ENCODE data around the gene RAPGEF2. TPM values are rescaled to one million over a fixed set of nuclear protein-coding genes. Genes with fewer than 3 reads are reported as not detected.
A peak's percentile ranks its signal among the peaks of the same experiment; 100 is the strongest.

Gene RAPGEF2
- total and polyA plus RNA-seq, 2 donors (not counting 3 experiments of a cell fraction or from before 2014, with no cell fraction given) = 28.7 to 55.2 TPM

- H4K20me1 ChIP-seq (replicated peaks; ENCODE audit: control insufficient read depth, extremely low read depth, insufficient read depth, low read length) = no peaks in the 10 kb centered on the region
- H3K9ac ChIP-seq (replicated peaks; ENCODE audit: extremely low read depth, insufficient read depth, low read length) = peak overlapping the region; percentile 66
- H3K9me3 ChIP-seq (replicated peaks; ENCODE audit: control insufficient read depth, insufficient read depth, low read length) = no peaks in the 10 kb centered on the region
- ChIA-PET POLR2A (interaction anchor here (1.5 kb wide), 1 partner anchor 39 kb away, joined by 4 read pairs; no protein-coding TSS in a partner anchor), CTCF (interaction anchor here (0.5 to 2.2 kb wide), 11 partner anchors 10 to 370 kb away, joined by 3 to 17 read pairs (median 4); no protein-coding TSS in a partner anchor)
- H3K9me1 ChIP-seq (replicated peaks; ENCODE audit: control insufficient read depth, extremely low read depth, insufficient read depth, low read length) = no peaks in the 10 kb centered on the region
- DNase-seq (ENCODE audit: low read depth, low spot score) = no peak
- dilution Hi-C loops (cut with MboI; ENCODE audit: extremely low pct_ligation_motif_present, low sequenced_read_pairs) = no loop called here
- peaks cover 38% of the 10 kb centered on the region for H3K79me2 ChIP-seq (ENCODE audit: control insufficient read depth, insufficient read depth, low read length)
- intact Hi-C loops (cut with micrococcal nuclease) = loop anchor here (5.0 kb wide), 2 partner anchors 70 to 210 kb away; no protein-coding TSS in a partner anchor
- H3K27me3 ChIP-seq (ENCODE audit: control insufficient read depth in 2 of 2, insufficient read depth in 2 of 2, low read length in 2 of 2) = no peaks in the 10 kb centered on the region
- peak overlapping the region in 1 of 3 experiments; percentile 35 for H3K4me3 ChIP-seq (replicated peaks in 1 of 3; ENCODE audit: insufficient read depth in 1 of 3, low read depth in 1 of 3, low read length in 3 of 3)
- peak overlapping the region; percentile 78 for H3K4me2 ChIP-seq (ENCODE audit: insufficient read depth, low read length)
- peak overlapping the region; percentile 84 for H3K27ac ChIP-seq (ENCODE audit: insufficient read depth, low read depth, low read length)
- BruUV-seq (replicated peaks) = no TSS peak
- H3K36me3 ChIP-seq (ENCODE audit: control insufficient read depth in 2 of 2, extremely low read depth in 1 of 2, insufficient read depth in 2 of 2, low read length in 2 of 2) = no peaks in the 10 kb centered on the region
- FAIRE-seq = no peak
- H3K4me1 ChIP-seq (ENCODE audit: control insufficient read depth, extremely low read depth, insufficient read depth, low read length) = peaks cover 22% of the 10 kb centered on the region
- TF ChIP-seq EZH2 (IDR thresholded peaks at IDR 0.05; ENCODE audit: borderline replicate concordance, low read depth, low read length, severe bottlenecking) (no peak), GATA2 (IDR thresholded peaks at IDR 0.05; ENCODE audit: insufficient read depth, insufficient read length, low read depth, low read length) (no peak)
- H2AFZ ChIP-seq (ENCODE audit: low read depth, low read length) = no peak overlapping the region
Measured at GRCh38 chr4:159227378-159227777, 124.5 kb downstream of the RAPGEF2 start.

- FAIRE-seq (peak; percentile 89), DNase-seq (ENCODE audit: low read depth, low spot score) (peak; percentile 91)
- no peaks in the 10 kb centered on the region for H3K36me3 ChIP-seq (ENCODE audit: control insufficient read depth in 2 of 2, extremely low read depth in 1 of 2, insufficient read depth in 2 of 2, low read length in 2 of 2)
- peak; percentile 46 for TF ChIP-seq MYC (IDR thresholded peaks at IDR 0.05; ENCODE audit: low read depth, low read length)
- TF ChIP-seq EZH2 (IDR thresholded peaks at IDR 0.05; ENCODE audit: borderline replicate concordance, low read depth, low read length, severe bottlenecking) = no peak
- peak; percentile 24 for TF ChIP-seq MAX (IDR thresholded peaks at IDR 0.05; ENCODE audit: insufficient read depth, insufficient read length)
- no peak for TF ChIP-seq GATA2 (IDR thresholded peaks at IDR 0.05; ENCODE audit: insufficient read depth, insufficient read length, low read depth, low read length)
- TF ChIP-seq, protein P1, sequence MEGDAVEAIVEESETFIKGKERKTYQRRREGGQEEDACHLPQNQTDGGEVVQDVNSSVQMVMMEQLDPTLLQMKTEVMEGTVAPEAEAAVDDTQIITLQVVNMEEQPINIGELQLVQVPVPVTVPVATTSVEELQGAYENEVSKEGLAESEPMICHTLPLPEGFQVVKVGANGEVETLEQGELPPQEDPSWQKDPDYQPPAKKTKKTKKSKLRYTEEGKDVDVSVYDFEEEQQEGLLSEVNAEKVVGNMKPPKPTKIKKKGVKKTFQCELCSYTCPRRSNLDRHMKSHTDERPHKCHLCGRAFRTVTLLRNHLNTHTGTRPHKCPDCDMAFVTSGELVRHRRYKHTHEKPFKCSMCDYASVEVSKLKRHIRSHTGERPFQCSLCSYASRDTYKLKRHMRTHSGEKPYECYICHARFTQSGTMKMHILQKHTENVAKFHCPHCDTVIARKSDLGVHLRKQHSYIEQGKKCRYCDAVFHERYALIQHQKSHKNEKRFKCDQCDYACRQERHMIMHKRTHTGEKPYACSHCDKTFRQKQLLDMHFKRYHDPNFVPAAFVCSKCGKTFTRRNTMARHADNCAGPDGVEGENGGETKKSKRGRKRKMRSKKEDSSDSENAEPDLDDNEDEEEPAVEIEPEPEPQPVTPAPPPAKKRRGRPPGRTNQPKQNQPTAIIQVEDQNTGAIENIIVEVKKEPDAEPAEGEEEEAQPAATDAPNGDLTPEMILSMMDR (IDR thresholded peaks at IDR 0.05; ENCODE audit: extremely low read depth in 1 of 2, insufficient read depth in 1 of 2, low read depth in 1 of 2, low read length in 2 of 2) = peak in 1 of 2 donors; percentile 10
- peak; percentile 55 for TF ChIP-seq FOS (IDR thresholded peaks at IDR 0.05; ENCODE audit: borderline replicate concordance, insufficient read depth, low read length)
- TF ChIP-seq JUN (IDR thresholded peaks at IDR 0.05; ENCODE audit: borderline replicate concordance, insufficient read depth, insufficient read length, low read depth) = peak; percentile 78
- peak; percentile 73 for TF ChIP-seq POLR2AphosphoS5 (IDR thresholded peaks at IDR 0.05; ENCODE audit: insufficient read depth, low read depth, low read length)
- TF ChIP-seq POLR2A (IDR thresholded peaks at IDR 0.05; ENCODE audit: low read depth, low read length) = peak; percentile 34
- dilution Hi-C loops (cut with MboI; ENCODE audit: extremely low pct_ligation_motif_present, low sequenced_read_pairs) (no loop called here), intact Hi-C loops (cut with micrococcal nuclease) (loop anchor here (2.0 to 5.0 kb wide), 4 partner anchors 23 to 209 kb away; no protein-coding TSS in a partner anchor)
- POLR2A ChIA-PET = interaction anchor here (1.5 kb wide), 1 partner anchor 39 kb away, joined by 4 read pairs; no protein-coding TSS in a partner anchor
- H3K79me2 ChIP-seq (ENCODE audit: control insufficient read depth, insufficient read depth, low read length) = peaks cover 40% of the 10 kb centered on the region
- no peaks in the 10 kb centered on the region for H3K9me1 ChIP-seq (replicated peaks; ENCODE audit: control insufficient read depth, extremely low read depth, insufficient read depth, low read length)
- H2AFZ ChIP-seq (ENCODE audit: low read depth, low read length) = no peak overlapping the region
- BruUV-seq (replicated peaks) = no TSS peak
- peak overlapping the region; percentile 84 for H3K27ac ChIP-seq (ENCODE audit: insufficient read depth, low read depth, low read length)
- H3K4me1 ChIP-seq (ENCODE audit: control insufficient read depth, extremely low read depth, insufficient read depth, low read length) = peaks cover 22% of the 10 kb centered on the region
- H3K9ac ChIP-seq (replicated peaks; ENCODE audit: extremely low read depth, insufficient read depth, low read length) = peak overlapping the region; percentile 66
- peak overlapping the region; percentile 78 for H3K4me2 ChIP-seq (ENCODE audit: insufficient read depth, low read length)
- CTCF ChIA-PET = interaction anchor here (0.7 to 2.2 kb wide), 16 partner anchors 10 to 371 kb away, joined by 3 to 17 read pairs (median 4); no protein-coding TSS in a partner anchor
- H4K20me1 ChIP-seq (replicated peaks; ENCODE audit: control insufficient read depth, extremely low read depth, insufficient read depth, low read length) = no peaks in the 10 kb centered on the region
- H3K9me3 ChIP-seq (replicated peaks; ENCODE audit: control insufficient read depth, insufficient read depth, low read length) = no peaks in the 10 kb centered on the region
- peak overlapping the region in 1 of 3 experiments; percentile 35 for H3K4me3 ChIP-seq (replicated peaks in 1 of 3; ENCODE audit: insufficient read depth in 1 of 3, low read depth in 1 of 3, low read length in 3 of 3)
- H3K27me3 ChIP-seq (ENCODE audit: control insufficient read depth in 2 of 2, insufficient read depth in 2 of 2, low read length in 2 of 2) = no peaks in the 10 kb centered on the region
Measured at GRCh38 chr4:159227984-159228383, 125.1 kb downstream of the RAPGEF2 start.
